ENCODE data around the gene DAAM1. TPM values are rescaled to one million over a fixed set of nuclear protein-coding genes. Genes with fewer than 3 reads are reported as not detected.

The DAAM1 gene
- polyA plus RNA-seq, 2 of the 4 experiments (the other 2 are of a cell fraction): 6.8 to 10.8 TPM

DNA sequence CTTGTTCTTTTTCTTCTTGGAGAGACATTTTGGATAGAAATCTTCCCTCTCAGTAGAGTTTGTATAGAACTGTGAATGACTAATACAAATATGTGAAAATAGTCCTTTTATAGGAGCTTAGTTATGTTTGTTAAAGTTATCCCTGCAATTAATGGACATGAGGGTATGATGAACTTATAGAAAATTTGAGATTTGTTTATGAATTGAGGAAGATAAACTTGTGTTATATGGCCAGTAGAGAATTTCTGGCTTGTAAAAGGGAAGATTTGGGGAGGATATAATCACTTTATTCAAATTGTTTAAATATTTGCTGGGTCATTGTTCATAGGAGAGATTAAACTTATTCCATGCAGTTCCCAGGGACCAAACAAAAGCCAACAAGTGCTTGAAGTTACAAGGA lies 119.6 kb downstream of the DAAM1 start:
- no peak for DNase-seq (ENCODE audit: low read depth in 1 of 2, low spot score in 1 of 2)
- Histone ChIP-seq H3K9me3 (no peaks in the 10 kb centered on the region), H3K4me3 (no peak overlapping the region), H3K4me2 (no peak overlapping the region), H3K4me1 (peaks cover 29% of the 10 kb centered on the region), H3K27ac (no peak overlapping the region)
- ChIA-PET POLR2A (no interaction called here), CTCF (no interaction called here)
- no peak for ATAC-seq
- FAIRE-seq: no peak
- TF ChIP-seq NFE2L2 (conservative IDR thresholded peaks at IDR 0.05; ENCODE audit: low read length) (no peak), ZFP36 (IDR thresholded peaks at IDR 0.05; ENCODE audit: borderline replicate concordance, partially characterized antibody) (no peak), POLR2AphosphoS2 (conservative IDR thresholded peaks at IDR 0.05; ENCODE audit: low read length) (no peak), CHD4 (IDR thresholded peaks at IDR 0.05; ENCODE audit: borderline replicate concordance) (no peak), HDAC2 (IDR thresholded peaks at IDR 0.05) (no peak), ZNF302 (CRISPR knock-in tag; IDR thresholded peaks at IDR 0.05) (no peak), BHLHE40 (IDR thresholded peaks at IDR 0.05; ENCODE audit: low read depth, low read length) (no peak)

DNA sequence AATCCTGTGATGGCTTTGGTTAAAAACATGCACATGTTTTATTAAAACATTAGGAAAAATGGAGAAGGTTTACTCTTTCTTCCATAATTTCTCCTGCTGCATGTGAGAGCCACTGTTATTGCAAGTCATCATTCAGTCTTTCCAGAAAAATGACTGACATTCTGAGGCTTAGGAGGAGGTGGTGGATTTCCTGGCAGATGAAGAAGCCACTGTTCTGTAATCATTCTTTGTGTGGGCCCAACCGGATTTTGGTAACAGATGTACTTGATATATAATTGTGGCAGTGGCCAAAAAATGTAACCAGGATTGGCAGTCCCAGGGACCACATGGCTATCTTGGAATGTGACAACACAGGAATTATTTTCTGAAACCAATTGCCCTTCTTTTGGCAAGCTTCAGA lies 120.2 kb downstream of the DAAM1 start:
- POLR2A ChIA-PET: interaction anchor here (0.6 kb wide), 1 partner anchor 107 kb away, joined by 3 read pairs; no protein-coding TSS in a partner anchor
- FAIRE-seq: no peak

DNA sequence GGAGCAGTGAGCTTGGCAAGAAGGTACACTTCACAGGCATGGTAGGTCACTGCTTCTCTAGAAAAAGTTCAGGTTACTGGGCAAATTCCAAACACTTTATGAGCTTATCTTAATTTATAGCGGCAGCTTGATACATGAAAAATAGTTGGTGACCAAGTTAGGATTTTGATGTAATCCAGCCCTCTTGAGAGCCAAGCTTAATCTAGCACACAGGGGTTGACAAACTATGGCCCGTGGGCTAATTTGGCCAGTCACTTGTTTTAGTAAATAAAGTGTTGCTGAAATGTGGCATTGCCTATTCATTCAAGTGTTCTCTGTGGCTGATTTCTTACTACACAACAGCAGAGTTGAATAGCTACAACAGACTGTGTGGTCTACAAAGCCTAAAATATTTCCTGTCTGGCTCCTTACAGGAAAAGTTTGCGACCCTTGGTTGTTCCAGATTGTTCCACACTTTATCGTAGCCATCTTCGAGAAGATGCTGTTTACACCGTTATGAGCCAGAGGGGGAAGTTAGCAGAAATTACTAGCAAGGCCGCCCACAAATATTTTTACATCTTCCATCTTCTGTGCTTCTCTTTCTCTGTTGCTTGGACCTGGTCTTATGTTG lies 120.9 kb downstream of the DAAM1 start:
- WGBS (ENCODE audit: missing lambda C conversion rate): 91% methylated on average over 7 of the region's 7 CpGs
- Histone ChIP-seq H3K4me1 (peaks cover 42% of the 10 kb centered on the region), H3K9me3 (no peaks in the 10 kb centered on the region), H3K4me2 (no peak overlapping the region), H3K4me3 (no peak overlapping the region), H3K27ac (no peak overlapping the region)
- TF ChIP-seq MAZ (IDR thresholded peaks at IDR 0.05; ENCODE audit: borderline replicate concordance, low read depth, low read length) (no peak), EP300 (IDR thresholded peaks at IDR 0.05) (no peak), ZFP36 (IDR thresholded peaks at IDR 0.05; ENCODE audit: borderline replicate concordance, partially characterized antibody) (no peak), RNF2 (IDR thresholded peaks at IDR 0.05; ENCODE audit: borderline replicate concordance, low read depth) (no peak), HOXB5 (CRISPR knock-in tag; IDR thresholded peaks at IDR 0.05) (no peak), EHMT2 (IDR thresholded peaks at IDR 0.05; ENCODE audit: low read depth) (no peak), POLR2A (IDR thresholded peaks at IDR 0.05; ENCODE audit: low read length) (no peak), NR3C1 (IDR thresholded peaks at IDR 0.05) (no peak)
- TF ChIP-seq, protein P1, sequence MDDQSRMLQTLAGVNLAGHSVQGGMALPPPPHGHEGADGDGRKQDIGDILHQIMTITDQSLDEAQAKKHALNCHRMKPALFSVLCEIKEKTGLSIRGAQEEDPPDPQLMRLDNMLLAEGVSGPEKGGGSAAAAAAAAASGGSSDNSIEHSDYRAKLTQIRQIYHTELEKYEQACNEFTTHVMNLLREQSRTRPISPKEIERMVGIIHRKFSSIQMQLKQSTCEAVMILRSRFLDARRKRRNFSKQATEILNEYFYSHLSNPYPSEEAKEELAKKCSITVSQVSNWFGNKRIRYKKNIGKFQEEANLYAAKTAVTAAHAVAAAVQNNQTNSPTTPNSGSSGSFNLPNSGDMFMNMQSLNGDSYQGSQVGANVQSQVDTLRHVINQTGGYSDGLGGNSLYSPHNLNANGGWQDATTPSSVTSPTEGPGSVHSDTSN (IDR thresholded peaks at IDR 0.05): no peak
- TF ChIP-seq, protein P2, sequence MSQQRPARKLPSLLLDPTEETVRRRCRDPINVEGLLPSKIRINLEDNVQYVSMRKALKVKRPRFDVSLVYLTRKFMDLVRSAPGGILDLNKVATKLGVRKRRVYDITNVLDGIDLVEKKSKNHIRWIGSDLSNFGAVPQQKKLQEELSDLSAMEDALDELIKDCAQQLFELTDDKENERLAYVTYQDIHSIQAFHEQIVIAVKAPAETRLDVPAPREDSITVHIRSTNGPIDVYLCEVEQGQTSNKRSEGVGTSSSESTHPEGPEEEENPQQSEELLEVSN (IDR thresholded peaks at IDR 0.05; ENCODE audit: borderline replicate concordance, low read depth): no peak
- no peak for FAIRE-seq
- ATAC-seq: no peak
- DNase-seq (ENCODE audit: low read depth in 1 of 2, low spot score in 1 of 2): no peak
- POLR2A ChIA-PET: interaction anchor here (0.6 kb wide), 1 partner anchor 108 kb away, joined by 3 read pairs; no protein-coding TSS in a partner anchor
- CTCF ChIA-PET: interaction anchor here (1.5 kb wide), 1 partner anchor 77 kb away, joined by 3 read pairs; no protein-coding TSS in a partner anchor

More for the DNA sequence above, 120.2 kb downstream of the DAAM1 start:
- ATAC-seq (no peak), DNase-seq (ENCODE audit: low read depth in 1 of 2, low spot score in 1 of 2) (no peak)
- H3K4me3 ChIP-seq: no peak overlapping the region
- TF ChIP-seq, protein P3, sequence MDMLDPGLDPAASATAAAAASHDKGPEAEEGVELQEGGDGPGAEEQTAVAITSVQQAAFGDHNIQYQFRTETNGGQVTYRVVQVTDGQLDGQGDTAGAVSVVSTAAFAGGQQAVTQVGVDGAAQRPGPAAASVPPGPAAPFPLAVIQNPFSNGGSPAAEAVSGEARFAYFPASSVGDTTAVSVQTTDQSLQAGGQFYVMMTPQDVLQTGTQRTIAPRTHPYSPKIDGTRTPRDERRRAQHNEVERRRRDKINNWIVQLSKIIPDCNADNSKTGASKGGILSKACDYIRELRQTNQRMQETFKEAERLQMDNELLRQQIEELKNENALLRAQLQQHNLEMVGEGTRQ (IDR thresholded peaks at IDR 0.05): no peak
- TF ChIP-seq ESRRA (IDR thresholded peaks at IDR 0.05; ENCODE audit: borderline replicate concordance, low read length) (no peak), EHF (CRISPR knock-in tag; IDR thresholded peaks at IDR 0.05) (no peak), NFE2L2 (conservative IDR thresholded peaks at IDR 0.05; ENCODE audit: low read length) (peak; percentile 60; the same call in 1 of the 2 replicates)
- no peak overlapping the region for H3K27ac ChIP-seq
- H3K4me1 ChIP-seq: peaks cover 35% of the 10 kb centered on the region
- H3K9me3 ChIP-seq: no peaks in the 10 kb centered on the region
- WGBS (ENCODE audit: missing lambda C conversion rate): 78% methylated on average over 1 of the region's 1 CpG
- no peak overlapping the region for H3K4me2 ChIP-seq
- CTCF ChIA-PET: interaction anchor here (1.5 kb wide), 1 partner anchor 77 kb away, joined by 3 read pairs; no protein-coding TSS in a partner anchor

Measured in A549 (cell line).